Duodenal mucosa (tissue), 2 donors: ENCODE results near the gene GJA5.

Experiments
- H3K27ac ChIP-seq: one replicate; pipeline ENCODE4 v1.7.0; 2013; ENCODE audit warnings: low read depth, low read length
- H3K27me3 ChIP-seq, 2 donors: one replicate each; pipeline ENCODE4 v1.7.0; 2013; ENCODE audit warnings: low read length in 2 of 2, control low read depth in 1 of 2; ENCODE audit not compliant: insufficient read depth in 2 of 2, control insufficient read depth in 1 of 2
- H3K36me3 ChIP-seq, 2 donors: one replicate each; pipeline ENCODE4 v1.7.0; 2013; ENCODE audit warnings: low read length in 2 of 2, control low read depth in 1 of 2; ENCODE audit not compliant: insufficient read depth in 2 of 2, control insufficient read depth in 1 of 2
- H3K4me1 ChIP-seq, 2 donors: one replicate each; pipeline ENCODE4 v1.7.0; 2013; ENCODE audit warnings: low read length in 2 of 2, control low read depth in 1 of 2; ENCODE audit not compliant: insufficient read depth in 2 of 2, control insufficient read depth in 1 of 2
- H3K4me3 ChIP-seq, 2 donors: one replicate each; pipeline ENCODE4 v1.7.0; 2013; ENCODE audit warnings: low read length in 2 of 2, low read depth in 1 of 2
- H3K9ac ChIP-seq, 2 donors: one replicate each; pipeline ENCODE4 v1.7.0; 2013; ENCODE audit warnings: low read length in 2 of 2, low read depth in 1 of 2
- H3K9me3 ChIP-seq, 2 donors: one replicate each; pipeline ENCODE4 v1.7.0; 2013; ENCODE audit warnings: low read length in 2 of 2, control low read depth in 1 of 2; ENCODE audit not compliant: control insufficient read depth in 1 of 2

GJA5 gene

DNA sequence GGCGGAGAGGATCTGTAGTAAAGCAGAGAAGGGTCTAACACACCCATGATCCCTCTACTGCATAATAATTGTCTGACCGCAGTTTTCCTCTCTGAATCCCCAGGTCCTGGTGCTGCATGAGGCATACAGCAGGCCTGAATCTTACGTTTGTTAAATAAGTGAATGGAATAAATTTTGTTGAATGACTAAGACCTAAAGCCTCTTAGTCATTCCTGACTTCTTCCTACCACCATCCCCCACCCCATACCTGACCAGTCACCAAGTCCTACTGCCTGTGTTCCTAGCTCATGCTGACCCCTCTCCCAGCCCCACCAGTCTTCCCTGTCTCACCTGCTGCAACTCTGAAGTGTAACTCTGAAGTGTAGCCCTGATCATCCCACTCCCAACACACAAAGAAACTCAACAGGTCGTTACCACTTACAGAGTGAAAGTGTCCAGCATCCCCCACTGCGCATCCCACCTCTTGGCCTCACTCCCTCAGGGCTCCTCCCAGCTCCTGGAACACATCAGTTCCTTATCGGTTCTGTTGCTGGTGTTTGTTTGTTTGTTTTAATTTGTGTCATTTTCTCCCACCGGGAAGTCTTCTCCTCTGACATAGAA, 9.7 kb downstream of the GJA5 start:
- Histone ChIP-seq H3K9ac (no peak overlapping the region), H3K27me3 (no peaks in the 10 kb centered on the region)

DNA sequence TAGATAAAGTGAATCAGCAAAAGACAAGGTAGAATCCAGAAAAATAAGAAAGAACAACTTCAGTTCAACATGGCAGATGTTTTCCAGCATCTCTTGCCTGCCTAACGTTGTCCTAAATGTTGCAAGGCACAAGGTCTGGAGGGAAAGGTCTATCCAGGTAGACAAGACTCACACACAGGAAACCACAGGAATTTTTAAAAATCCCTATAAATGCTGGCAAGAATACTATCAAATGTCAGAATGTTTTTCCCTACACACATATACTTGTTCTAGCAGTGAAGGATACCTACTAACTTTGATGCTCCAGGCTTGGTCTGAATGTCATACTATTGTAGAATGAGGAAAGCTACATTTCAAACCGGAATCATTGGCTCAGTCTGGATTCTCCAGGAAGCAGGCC, 10.6 kb downstream of the GJA5 start:
- Histone ChIP-seq H3K27ac (no peak overlapping the region), H3K4me3 (no peak overlapping the region), H3K27me3 (no peaks in the 10 kb centered on the region), H3K36me3 (no peaks in the 10 kb centered on the region), H3K9ac (no peak overlapping the region), H3K9me3 (no peaks in the 10 kb centered on the region), H3K4me1 (no peaks in the 10 kb centered on the region)

More for the DNA sequence above, 9.7 kb downstream of the GJA5 start:
- H3K9me3 ChIP-seq, result no peaks in the 10 kb centered on the region
- H3K4me1 ChIP-seq, result no peaks in the 10 kb centered on the region
- no peak overlapping the region for H3K27ac ChIP-seq
- H3K4me3 ChIP-seq, result no peak overlapping the region
- H3K36me3 ChIP-seq, result no peaks in the 10 kb centered on the region

DNA sequence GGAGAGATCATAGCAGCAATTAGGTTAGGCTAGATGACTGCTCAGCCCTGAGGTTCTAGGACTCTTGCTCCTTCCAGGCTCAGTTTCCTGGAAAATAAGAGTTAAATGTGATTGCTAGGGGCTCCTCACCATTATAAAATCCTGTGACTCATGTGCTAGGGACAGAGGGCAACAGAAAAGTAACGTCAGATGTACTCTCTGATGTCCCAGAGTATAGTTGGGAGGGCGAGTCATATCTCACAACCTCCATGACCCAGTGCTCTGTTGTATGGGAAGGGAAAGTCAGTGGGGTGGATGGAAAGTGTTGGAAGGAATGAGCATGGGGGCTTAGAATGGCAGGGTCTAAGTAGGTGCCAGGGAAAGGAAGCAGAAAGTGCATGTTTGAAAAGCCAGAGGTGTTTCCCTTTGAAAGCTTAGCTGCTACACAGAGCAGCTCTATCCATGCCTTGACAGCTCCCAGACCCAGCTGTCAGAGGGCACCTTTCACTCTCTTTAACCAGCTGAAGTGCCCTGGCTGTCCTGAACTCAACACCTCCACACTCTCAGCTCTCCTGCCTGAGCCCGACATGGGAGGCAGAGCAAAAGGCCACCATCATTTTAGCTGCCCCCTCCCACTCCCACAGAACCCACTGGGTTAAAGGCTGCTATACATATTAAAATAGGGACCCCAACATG, 11.6 kb downstream of the GJA5 start:
- Histone ChIP-seq H3K4me1 (no peaks in the 10 kb centered on the region), H3K27me3 (no peaks in the 10 kb centered on the region), H3K36me3 (no peaks in the 10 kb centered on the region), H3K4me3 (no peak overlapping the region), H3K9me3 (no peaks in the 10 kb centered on the region), H3K9ac (no peak overlapping the region), H3K27ac (no peak overlapping the region)

DNA sequence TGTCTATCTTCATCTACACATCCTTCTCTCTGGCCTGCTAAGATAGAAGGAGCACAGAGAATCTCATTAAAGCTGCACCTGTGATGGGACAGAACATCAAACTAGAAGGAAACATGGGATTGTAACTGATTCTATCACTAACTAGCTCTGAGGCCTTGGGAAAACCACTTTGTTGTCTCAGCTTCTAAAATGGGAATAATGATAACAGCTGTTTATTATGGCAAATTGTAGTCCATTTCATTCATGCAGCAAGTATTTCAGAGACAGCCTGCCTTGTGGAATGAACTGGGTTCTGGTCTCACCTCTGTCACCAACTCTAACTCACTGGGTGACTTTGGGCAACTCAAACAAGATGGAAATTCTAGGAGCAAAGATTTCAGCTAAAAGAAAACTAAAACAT, 12.4 kb downstream of the GJA5 start:
- Histone ChIP-seq H3K9ac (no peak overlapping the region), H3K9me3 (no peaks in the 10 kb centered on the region), H3K27ac (no peak overlapping the region), H3K4me1 (no peaks in the 10 kb centered on the region), H3K36me3 (no peaks in the 10 kb centered on the region), H3K4me3 (no peak overlapping the region), H3K27me3 (no peaks in the 10 kb centered on the region)

DNA sequence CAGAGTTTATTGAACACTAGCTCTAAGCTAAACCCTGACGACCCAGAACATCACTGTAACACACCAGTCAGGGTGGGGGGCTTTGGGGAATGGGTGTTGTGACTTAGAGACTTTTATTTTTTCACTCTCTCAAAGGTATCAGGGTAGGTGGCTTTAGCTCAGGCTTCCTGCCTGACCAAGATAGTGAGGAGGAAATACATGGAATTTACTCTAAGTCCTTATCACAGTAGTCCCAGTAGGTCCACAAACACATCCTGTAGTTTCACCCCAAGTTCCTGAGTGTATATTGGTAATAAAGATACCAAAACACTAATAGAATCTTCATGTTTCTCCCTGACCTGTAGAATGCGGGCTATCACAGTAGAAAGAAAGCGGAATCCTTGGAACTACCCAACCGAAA, 15.1 kb downstream of the GJA5 start:
- no peak overlapping the region for H3K4me3 ChIP-seq
- no peaks in the 10 kb centered on the region for H3K4me1 ChIP-seq
- H3K36me3 ChIP-seq, result no peaks in the 10 kb centered on the region
- no peak overlapping the region for H3K9ac ChIP-seq
- H3K27me3 ChIP-seq, result no peaks in the 10 kb centered on the region
- H3K27ac ChIP-seq, result no peak overlapping the region
- no peaks in the 10 kb centered on the region for H3K9me3 ChIP-seq

DNA sequence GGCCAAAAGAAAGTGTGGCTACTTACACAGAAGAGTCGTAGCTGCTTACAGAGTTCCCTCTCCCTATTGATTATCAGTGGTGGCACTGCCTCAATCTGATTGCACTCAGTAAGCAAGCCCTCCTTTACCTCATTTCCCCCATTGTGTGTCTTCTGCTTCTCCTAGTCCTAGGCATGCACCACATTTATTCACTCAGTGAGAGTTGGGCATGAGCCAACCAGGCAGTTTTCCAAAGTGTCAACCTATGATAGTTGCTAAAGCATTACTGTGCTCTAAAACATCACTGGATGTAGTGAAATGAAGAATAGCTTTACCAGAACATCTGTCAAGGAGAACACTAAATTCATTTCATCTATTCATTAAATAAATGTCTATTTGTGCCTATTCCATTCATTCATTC, 19.3 kb downstream of the GJA5 start:
- no peak overlapping the region for H3K4me3 ChIP-seq
- H3K4me1 ChIP-seq, result no peaks in the 10 kb centered on the region
- no peak overlapping the region for H3K9ac ChIP-seq
- no peaks in the 10 kb centered on the region for H3K27me3 ChIP-seq
- no peaks in the 10 kb centered on the region for H3K36me3 ChIP-seq
- H3K9me3 ChIP-seq, result no peaks in the 10 kb centered on the region
- H3K27ac ChIP-seq, result no peak overlapping the region

DNA sequence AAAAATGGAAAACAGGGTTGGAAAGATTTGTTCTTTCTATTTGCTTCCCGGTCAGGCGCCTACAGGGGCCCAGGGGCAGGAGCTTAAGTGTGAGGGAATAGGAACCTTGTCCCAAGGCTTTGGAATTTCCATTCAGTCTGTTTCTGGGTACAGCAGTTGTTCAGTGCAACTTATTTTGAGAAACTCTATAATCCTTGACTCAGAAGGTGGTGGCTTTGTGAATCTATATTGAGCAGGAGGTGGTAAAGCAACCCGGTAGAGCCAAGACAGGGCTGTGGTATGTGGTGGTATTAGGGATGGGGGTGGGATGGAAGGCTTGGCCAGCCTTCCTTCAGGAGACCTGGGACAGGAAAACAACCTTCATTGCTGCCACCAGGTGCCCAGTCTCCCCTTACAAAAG, 20.0 kb downstream of the GJA5 start:
- no peak overlapping the region for H3K27ac ChIP-seq
- H3K4me3 ChIP-seq, result no peak overlapping the region
- H3K9ac ChIP-seq, result no peak overlapping the region
- H3K27me3 ChIP-seq, result peaks cover 0 to 2% of the 10 kb centered on the region in 2 donors
- H3K4me1 ChIP-seq, result no peaks in the 10 kb centered on the region
- no peaks in the 10 kb centered on the region for H3K36me3 ChIP-seq
- no peaks in the 10 kb centered on the region for H3K9me3 ChIP-seq

DNA sequence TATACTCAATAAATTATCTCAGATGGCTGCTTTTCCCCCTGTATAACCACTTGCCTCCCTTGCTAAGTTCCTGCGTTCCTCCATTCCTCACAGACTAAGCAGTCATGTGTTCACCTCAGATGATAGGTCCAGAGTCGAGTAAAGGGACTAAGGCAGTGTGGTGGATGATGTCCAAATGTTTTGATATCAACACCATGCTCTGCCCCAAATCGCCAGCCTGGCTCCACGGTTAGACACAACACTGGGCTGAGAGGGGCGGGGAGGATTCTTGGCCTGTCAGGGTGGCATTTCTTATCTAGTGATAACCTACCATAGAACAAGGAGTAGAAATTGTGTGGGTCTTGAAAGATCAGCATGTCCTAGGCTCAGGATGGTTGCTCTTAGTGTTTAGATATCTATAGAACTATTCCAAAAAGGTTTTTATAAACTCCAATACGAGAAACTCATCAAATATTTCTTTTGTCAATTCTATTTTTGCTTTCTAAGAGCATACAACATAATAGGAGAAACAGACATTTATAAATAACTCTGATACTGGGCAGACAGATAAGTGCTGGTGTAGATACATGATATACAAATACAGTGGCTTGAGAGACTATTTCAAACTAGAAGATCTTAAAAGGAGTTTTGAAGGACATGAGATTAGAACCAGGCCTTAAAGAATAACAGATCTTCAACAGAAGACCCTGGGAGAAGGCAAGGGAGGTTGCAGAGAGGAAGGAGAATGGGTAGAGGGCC, 21.5 kb downstream of the GJA5 start:
- H3K4me1 ChIP-seq, result no peaks in the 10 kb centered on the region
- no peak overlapping the region for H3K9ac ChIP-seq
- no peak overlapping the region for H3K27ac ChIP-seq
- no peaks in the 10 kb centered on the region for H3K36me3 ChIP-seq
- H3K27me3 ChIP-seq, result peaks cover 0 to 2% of the 10 kb centered on the region in 2 donors
- no peak overlapping the region for H3K4me3 ChIP-seq
- no peaks in the 10 kb centered on the region for H3K9me3 ChIP-seq

DNA sequence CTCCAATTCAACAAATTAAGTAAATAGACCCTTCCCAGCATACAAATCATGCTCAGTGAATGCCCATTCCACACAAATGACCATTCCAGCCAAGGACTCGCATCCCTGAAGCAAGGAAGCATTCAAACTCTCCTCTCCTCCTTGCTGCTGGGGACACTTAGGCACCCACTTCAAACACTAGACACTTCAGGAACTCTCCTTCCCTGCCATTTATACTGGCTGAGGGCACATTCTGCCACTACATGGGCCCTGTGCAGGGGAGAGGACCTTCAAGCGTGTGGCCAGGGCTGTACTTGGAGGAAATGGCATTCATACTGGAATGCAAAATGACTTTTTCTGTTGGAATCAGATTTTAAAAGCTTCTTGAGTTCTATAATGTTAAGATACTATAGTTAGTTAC, 22.3 kb downstream of the GJA5 start:
- Histone ChIP-seq H3K27me3 (peaks cover 0 to 2% of the 10 kb centered on the region in 2 donors), H3K36me3 (no peaks in the 10 kb centered on the region), H3K9ac (no peak overlapping the region), H3K4me1 (no peaks in the 10 kb centered on the region), H3K4me3 (no peak overlapping the region), H3K9me3 (no peaks in the 10 kb centered on the region), H3K27ac (no peak overlapping the region)

DNA sequence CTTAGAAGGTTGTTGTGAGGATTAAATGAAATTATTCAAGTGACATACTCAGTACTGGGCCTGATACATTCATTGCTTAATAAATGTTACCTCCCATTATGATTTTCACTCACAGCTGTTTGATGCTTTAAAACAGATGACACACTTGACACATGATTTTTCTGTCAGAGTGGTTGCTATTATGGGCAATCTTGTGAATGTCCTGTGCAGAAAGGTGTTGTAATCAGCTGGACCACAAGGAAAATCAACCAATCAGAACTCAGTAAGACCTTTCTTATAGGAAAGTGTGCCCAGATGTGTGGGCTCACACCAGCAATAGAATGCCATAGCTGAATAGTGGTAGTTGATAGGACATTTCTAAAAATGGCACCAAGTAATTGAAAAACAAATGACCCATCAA, 23.5 kb downstream of the GJA5 start:
- H3K4me3 ChIP-seq, result no peak overlapping the region
- no peaks in the 10 kb centered on the region for H3K4me1 ChIP-seq
- H3K36me3 ChIP-seq, result no peaks in the 10 kb centered on the region
- H3K27ac ChIP-seq, result no peak overlapping the region
- no peaks in the 10 kb centered on the region for H3K9me3 ChIP-seq
- peaks cover 0 to 2% of the 10 kb centered on the region in 2 donors for H3K27me3 ChIP-seq
- no peak overlapping the region for H3K9ac ChIP-seq
